NCI-H2171 treated with DMSO at 0.1 percent for 48 hours (cell line): ENCODE results near the gene GABRA5.

ENCODE experiments used
- DNase-seq: peaks from one replicate; lab custom pipeline; 2025; lab: John Stamatoyannopoulos, UW

GABRA5 gene

GRCh38 chr15:26928051-26928450 is 61.2 kb downstream of the GABRA5 start:
- DNase-seq = no peak

GRCh38 chr15:26929588-26929987 is 62.7 kb downstream of the GABRA5 start:
- DNase-seq = no peak

- no peak for DNase-seq
Measured at GRCh38 chr15:26934848-26935247, 68.0 kb downstream of the GABRA5 start.

- no peak for DNase-seq
Measured at GRCh38 chr15:26935322-26935721, 68.5 kb downstream of the GABRA5 start.

GRCh38 chr15:26936502-26936901 is 69.6 kb downstream of the GABRA5 start:
- DNase-seq = no peak

- no peak for DNase-seq
Measured at GRCh38 chr15:26937134-26937533, 70.3 kb downstream of the GABRA5 start.

- no peak for DNase-seq
Measured at GRCh38 chr15:26939398-26939797, 72.5 kb downstream of the GABRA5 start.

GRCh38 chr15:26941489-26941888 is 74.6 kb downstream of the GABRA5 start:
- DNase-seq = no peak

- no peak for DNase-seq
Measured at GRCh38 chr15:26943866-26944265, 77.0 kb downstream of the GABRA5 start.

GRCh38 chr15:26945046-26945445 is 78.2 kb downstream of the GABRA5 start:
- DNase-seq = no peak

GRCh38 chr15:26950001-26950400 is 83.1 kb downstream of the GABRA5 start:
- no peak for DNase-seq

GRCh38 chr15:26954403-26954802 is 87.5 kb downstream of the GABRA5 start:
- no peak for DNase-seq

- DNase-seq = no peak
Measured at GRCh38 chr15:26967719-26968269, 100.9 kb downstream of the GABRA5 start.

GRCh38 chr15:26968806-26969205 is 101.9 kb downstream of the GABRA5 start:
- DNase-seq = no peak

GRCh38 chr15:26970712-26971210 is 103.9 kb downstream of the GABRA5 start, which contains the start of gene GABRG3:
Gene GABRG3 (plus strand): TSS chr15:26971181.
- no peak for DNase-seq

GRCh38 chr15:26971271-26972018 is 104.6 kb downstream of the GABRA5 start:
- no peak for DNase-seq

- no peak for DNase-seq
Measured at GRCh38 chr15:26972636-26973035, 105.8 kb downstream of the GABRA5 start.

- peak; percentile 51 for DNase-seq
Measured at GRCh38 chr15:26974120-26974780, 107.4 kb downstream of the GABRA5 start.

GRCh38 chr15:26981492-26981891 is 114.6 kb downstream of the GABRA5 start:
- DNase-seq = no peak

GRCh38 chr15:26983822-26984221 is 117.0 kb downstream of the GABRA5 start:
- DNase-seq = no peak

GRCh38 chr15:26985050-26985449 is 118.2 kb downstream of the GABRA5 start:
- DNase-seq = no peak

- DNase-seq = no peak
Measured at GRCh38 chr15:26996250-26996649, 129.4 kb downstream of the GABRA5 start.
